GM13977 (cell line): ENCODE measurements around the gene PLBD2.

Experiments used
- DNase-seq: peaks from one replicate; pipeline ENCODE4 v3.0.0; 2012; ENCODE audit warnings: low spot score
- CTCF ChIP-seq: IDR thresholded peaks from 2 replicates; pipeline ENCODE4 v1.5.1; 2012; ENCODE audit warnings: mild to moderate bottlenecking, control low read depth; ENCODE audit not compliant: insufficient read depth; ENCODE audit errors: extremely low read depth, missing control alignments
- in situ Hi-C: fragments of 300-500 bp; cut with MboI; formaldehyde crosslinking; loops from one replicate; pipeline ENCODE4 v1.12.0; 2022; ENCODE audit warnings: low sequenced_read_pairs, low pct_unique_long_range_greater_than_20kb, mixed read lengths, inconsistent platforms; ENCODE audit not compliant: unreplicated experiment

PLBD2 gene

GRCh38 chr12:113401066-113402000 lies 42.9 kb downstream of the PLBD2 start:
- in situ Hi-C loops: loop anchor here (25.0 kb wide), 1 partner anchor 214 kb away; the partner anchor contains the start of genes DDX54 and RITA1
- TF ChIP-seq CTCF: no peak
- DNase-seq: no peak

- no peak for DNase-seq
- no peak for TF ChIP-seq CTCF
- in situ Hi-C loops: loop anchor here (25.0 kb wide), 1 partner anchor 215 kb away; the partner anchor contains the start of genes DDX54 and RITA1
Measured at GRCh38 chr12:113402586-113403260, 44.3 kb downstream of the PLBD2 start.

- DNase-seq: no peak
- in situ Hi-C loops: loop anchor here (25.0 kb wide), 1 partner anchor 216 kb away; the partner anchor contains the start of genes DDX54 and RITA1
- no peak for TF ChIP-seq CTCF
Measured at GRCh38 chr12:113403435-113404415, 45.3 kb downstream of the PLBD2 start, which contains the start of gene SDS. TSS of gene SDS (minus strand) at chr12:113403887. CDS start at chr12:113399708, 4,179 bp downstream.

- DNase-seq: no peak
- no peak for TF ChIP-seq CTCF
- in situ Hi-C loops: loop anchor here (25.0 kb wide), 1 partner anchor 218 kb away; the partner anchor contains the start of genes DDX54 and RITA1
Measured at GRCh38 chr12:113405694-113406093, 47.3 kb downstream of the PLBD2 start.

GRCh38 chr12:113407931-113408600 lies 49.7 kb downstream of the PLBD2 start:
- no peak for TF ChIP-seq CTCF
- in situ Hi-C loops: loop anchor here (25.0 kb wide), 1 partner anchor 221 kb away; the partner anchor contains the start of genes DDX54 and RITA1
- DNase-seq: no peak
